H1 (cell line): ENCODE data around the gene ZNF446.

ENCODE experiments used
- POLR2A ChIP-seq, 2 experiments: IDR thresholded peaks; 1 replicate in 1 of 2; 2 replicates in 1 of 2; pipeline ENCODE4 v1.6.1; 2011; ENCODE audit warnings: low read depth in 2 of 2, low read length in 2 of 2, mild to moderate bottlenecking in 2 of 2; ENCODE audit errors: control extremely low read depth in 1 of 2
- POLR2AphosphoS5 ChIP-seq: IDR thresholded peaks from 2 replicates; pipeline ENCODE4 v1.6.1; 2011; ENCODE audit warnings: low read depth, low read length
- RFX5 ChIP-seq: IDR thresholded peaks from 2 replicates; pipeline ENCODE4 v1.6.1; 2011; ENCODE audit warnings: low read depth, low read length, improper control_type of control experiment, borderline replicate concordance
- TBP ChIP-seq: IDR thresholded peaks from 2 replicates; pipeline ENCODE4 v1.6.1; 2011; ENCODE audit warnings: low read depth, low read length, improper control_type of control experiment

GRCh38 chr19:58529405-58529804 lies 53.3 kb downstream of the ZNF446 start:
- TF ChIP-seq RFX5 (no peak), POLR2A (IDR thresholded peaks at IDR 0.05; ENCODE audit: control extremely low read depth in 1 of 2, low read depth in 2 of 2, low read length in 2 of 2) (no peak), TBP (no peak), POLR2AphosphoS5 (no peak)
